Heart left ventricle (tissue), 16 donors: ENCODE data around the gene HOXD8. TPM values are rescaled to one million over a fixed set of nuclear protein-coding genes. Genes with fewer than 3 reads are reported as not detected.

Experiments used
- ATAC-seq, 4 donors: fragments of 200-7000 bp; cut with Tn5 transposase; one replicate each; pipeline ENCODE4 v1.9.1; 2020 to 2022; ENCODE audit warnings: moderate library complexity in 4 of 4, mild to moderate bottlenecking in 3 of 4, moderate number of reproducible peaks in 1 of 4
- DNase-seq, 5 donors: peaks; one replicate each; pipeline ENCODE4 v3.0.0-alpha.2; 2020
- H3K27ac ChIP-seq, 12 donors: fragments of 200-600 bp; sonication (generic) in 4 of 12; one replicate each; pipeline versions ENCODE4 v1.5.0 to v1.8.0; 2016 to 2022; ENCODE audit warnings: mild to moderate bottlenecking in 2 of 12
- H3K27me3 ChIP-seq, 9 donors: fragments of 200-600 bp; sonication (generic) in 2 of 9; one replicate each; pipeline versions ENCODE4 v1.5.1 to v1.8.0; 2016 to 2022; ENCODE audit warnings: mild to moderate bottlenecking in 3 of 9
- H3K36me3 ChIP-seq, 9 donors: fragments of 200-600 bp; sonication (generic) in 2 of 9; one replicate each; pipeline versions ENCODE4 v1.5.0 to v1.8.0; 2018 to 2022; ENCODE audit warnings: mild to moderate bottlenecking in 2 of 9
- H3K4me1 ChIP-seq, 12 donors: fragments of 200-600 bp; sonication (generic) in 4 of 12; one replicate each; pipeline versions ENCODE4 v1.5.0 to v1.8.0; 2016 to 2022; ENCODE audit warnings: mild to moderate bottlenecking in 3 of 12
- H3K4me3 ChIP-seq, 12 donors: fragments of 200-600 bp; sonication (generic) in 4 of 12; one replicate each; pipeline versions ENCODE4 v1.5.0 to v1.8.0; 2017 to 2022; ENCODE audit warnings: mild to moderate bottlenecking in 9 of 12, moderate library complexity in 4 of 12
- H3K9me3 ChIP-seq, 12 donors: fragments of 200-600 bp; sonication (generic) in 4 of 12; one replicate each; pipeline versions ENCODE4 v1.5.0 to v1.8.0; 2016 to 2022; ENCODE audit warnings: mild to moderate bottlenecking in 1 of 12
- POLR2A ChIP-seq, 2 donors: fragments of 450-650 bp; IDR thresholded peaks; one replicate each; pipeline ENCODE4 v1.6.1; 2017; ENCODE audit warnings: antibody characterized with exemption in 2 of 2, mild to moderate bottlenecking in 2 of 2, moderate library complexity in 2 of 2
- WGBS, 4 donors: extraction: QIAGEN DNeasy Blood & Tissue Kit in 2 of 4; methylation state at CpG; one replicate each; pipeline versions ENCODE4 v1.1.5 to v1.1.7; 2013 to 2018; 5-methylcytosine and 5-hydroxymethylcytosine counted together
- intact Hi-C, 10 donors: fragments of 100-400 bp; cut with DNase I; formaldehyde crosslinking; loops; one replicate each; pipeline versions ENCODE4 v1.11.1 to v1.14.2; 2022
- polyA plus RNA-seq, 2 donors: library from polyadenylated mRNA; stranded (reverse); fragments of 200-250 nt; gene quantifications; one replicate each; pipeline ENCODE4 v1.2.3, GENCODE V29; 2013
- total RNA-seq, 9 donors: library from RNA; depleted of rRNA in 2 of 9; stranded (reverse); fragments of >200 nt in 2 of 9; fragmentation: NEBNext Ultra II Directional in 3 of 9; extraction: Animal tissue kit (Norgen Biotek cat#: 25700) in 3 of 9; gene quantifications; one replicate each; pipeline versions ENCODE4 v1.1.0 to v1.2.4, GENCODE V29; 2016 to 2023
- TF ChIP-seq, protein P1 (sequence below), 12 donors: fragments of 200-600 bp; sonication (generic) in 4 of 12; IDR thresholded peaks; one replicate each; pipeline versions ENCODE4 v1.5.0 to v1.8.0; 2018 to 2022; ENCODE audit warnings: antibody characterized with exemption in 12 of 12, mild to moderate bottlenecking in 5 of 12
- donor health status: ischemic (EF 13 %, LVEDD 7.1; RV severe dilation, severe dysfunction).
- donor health status: healthy with polysubstance abuse.
- donor health status: DM: no; HTN: yes; CAD: no.
- donor health status: DM: no; HTN: no; CAD: no.
- donor health status: ischemic (EF 25% LVEDD 6.9; RV normal size, moderate dysfunction).
- donor health status: ischemic (EF 25% LVEDD 5.7; RV mildly dilated, moderate dysfunction).
- donor health status: healthy.
- donor health status: DM: yes; HTN: yes; CAD: no.
- donor health status: ischemic (EF 35%, LVEDD 5.7; RV mildly dilated, moderate dysfunction).
- donor health status: nonischemic (EF 11% LVEDD 7.7; RV severe dilation, severe dysfunction).
- donor health status: DM: yes; HTN: yes; CAD: no.
- donor health status: PGD.
- donor health status: ischemic (EF 29% LVEDD 5.4; RV normal size, mild dysfunction).
- donor health status: nonischemic (EF 23%, LVEDD 6.1; RV moderate dilation, normal function).

The HOXD8 gene
- total and polyA plus RNA-seq, 11 donors, result 0.21 to 1.8 (median 0.53) TPM

DNA sequence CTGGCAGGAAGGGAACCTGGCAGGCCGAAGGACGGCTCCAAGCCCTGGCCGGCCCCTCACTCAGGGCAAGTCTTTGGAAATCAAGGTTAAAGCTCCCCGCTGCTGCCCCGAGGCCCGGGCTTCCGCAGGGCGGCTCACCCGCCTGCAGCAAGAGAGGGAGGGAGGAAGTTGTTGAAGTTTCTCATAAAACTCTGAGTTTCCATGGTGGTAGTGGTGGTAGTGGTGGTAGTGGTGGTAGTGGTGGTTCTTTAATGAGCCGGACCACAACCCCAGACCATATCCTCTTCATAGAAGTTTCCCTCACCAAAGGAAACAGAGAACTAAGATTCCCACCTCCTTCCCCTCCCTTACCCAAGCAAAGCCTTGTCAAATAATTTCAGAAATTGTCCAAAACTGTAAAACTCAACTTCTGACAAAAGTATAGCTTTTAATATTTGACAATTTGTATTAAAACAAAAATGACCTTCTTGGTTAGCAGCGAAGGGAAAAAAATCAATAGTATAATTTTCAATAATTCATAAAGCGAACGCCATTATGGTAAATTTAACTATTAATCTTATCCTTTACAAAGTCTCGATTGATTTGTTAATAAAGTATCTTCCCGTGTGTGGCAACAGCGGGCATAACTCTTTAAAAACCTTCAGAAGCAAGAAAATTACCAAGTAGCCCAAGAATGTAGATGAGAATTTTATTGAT lies 14.4 kb upstream of the HOXD8 start:
- Histone ChIP-seq H3K9me3 (no peaks in the 10 kb centered on the region), H3K36me3 (no peaks in the 10 kb centered on the region), H3K27me3 (peaks cover 94 to 100% (median 99%) of the 10 kb centered on the region in 9 donors), H3K4me1 (peaks cover 0 to 8% (median 0%) of the 10 kb centered on the region in 12 donors), H3K4me3 (no peak overlapping the region), H3K27ac (no peak overlapping the region)
- ATAC-seq, result no peak
- WGBS, 4 donors, result 14 to 21% (median 14%) methylated on average over 15 to 16 of the region's 16 CpGs
- DNase-seq, result peak in 1 of 5 donors; percentile 10
- intact Hi-C loops, result no loop called here
- TF ChIP-seq, protein P1, sequence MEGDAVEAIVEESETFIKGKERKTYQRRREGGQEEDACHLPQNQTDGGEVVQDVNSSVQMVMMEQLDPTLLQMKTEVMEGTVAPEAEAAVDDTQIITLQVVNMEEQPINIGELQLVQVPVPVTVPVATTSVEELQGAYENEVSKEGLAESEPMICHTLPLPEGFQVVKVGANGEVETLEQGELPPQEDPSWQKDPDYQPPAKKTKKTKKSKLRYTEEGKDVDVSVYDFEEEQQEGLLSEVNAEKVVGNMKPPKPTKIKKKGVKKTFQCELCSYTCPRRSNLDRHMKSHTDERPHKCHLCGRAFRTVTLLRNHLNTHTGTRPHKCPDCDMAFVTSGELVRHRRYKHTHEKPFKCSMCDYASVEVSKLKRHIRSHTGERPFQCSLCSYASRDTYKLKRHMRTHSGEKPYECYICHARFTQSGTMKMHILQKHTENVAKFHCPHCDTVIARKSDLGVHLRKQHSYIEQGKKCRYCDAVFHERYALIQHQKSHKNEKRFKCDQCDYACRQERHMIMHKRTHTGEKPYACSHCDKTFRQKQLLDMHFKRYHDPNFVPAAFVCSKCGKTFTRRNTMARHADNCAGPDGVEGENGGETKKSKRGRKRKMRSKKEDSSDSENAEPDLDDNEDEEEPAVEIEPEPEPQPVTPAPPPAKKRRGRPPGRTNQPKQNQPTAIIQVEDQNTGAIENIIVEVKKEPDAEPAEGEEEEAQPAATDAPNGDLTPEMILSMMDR (IDR thresholded peaks at IDR 0.05), result no peak
- no peak for TF ChIP-seq POLR2A (IDR thresholded peaks at IDR 0.05)

DNA sequence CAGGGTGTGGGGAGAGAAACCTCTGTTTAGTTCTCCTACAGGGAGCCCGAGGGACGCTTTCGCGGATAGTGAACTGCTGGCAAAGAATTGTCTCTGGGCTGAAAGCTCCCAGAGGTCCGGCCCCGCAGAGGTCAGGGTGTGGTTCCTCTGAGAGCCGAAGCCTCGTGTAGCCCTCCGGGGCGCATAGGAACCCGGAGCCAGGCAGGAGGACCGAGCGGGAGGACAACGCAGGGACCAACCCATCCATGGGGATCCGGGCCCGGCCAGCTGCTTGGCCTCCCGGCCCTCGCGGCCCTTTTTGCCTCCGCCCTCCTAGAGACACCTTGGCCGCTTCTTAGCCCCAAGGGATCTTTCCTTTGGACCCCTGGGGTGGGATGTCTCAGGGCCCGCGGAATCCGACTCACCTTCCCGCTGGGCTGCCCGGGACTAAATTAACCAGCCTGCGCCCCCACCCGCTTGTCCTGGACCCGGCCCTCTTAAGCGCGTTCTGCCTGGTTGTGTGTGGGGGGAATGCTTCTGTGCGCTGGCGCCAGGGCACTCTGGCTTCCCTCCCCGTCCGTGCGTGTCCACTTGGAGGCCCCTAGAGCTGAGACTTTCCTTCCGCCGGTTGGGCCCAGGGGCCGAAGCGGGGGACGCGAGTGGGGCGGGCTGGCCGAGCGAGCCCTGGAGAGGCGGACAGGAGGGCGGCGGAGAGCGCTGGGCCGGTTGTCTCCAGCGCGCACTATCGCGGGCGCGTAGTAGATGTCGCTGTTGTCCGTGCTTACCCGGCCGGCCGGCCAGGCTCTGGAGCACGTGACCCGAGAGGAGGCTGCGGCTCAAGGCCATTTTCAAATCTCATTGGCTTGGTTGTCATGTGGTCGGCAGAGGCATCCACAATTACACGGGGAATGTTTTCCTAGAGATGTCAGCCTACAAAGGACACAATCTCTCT lies 13.4 kb upstream of the HOXD8 start, which contains the start of gene HOXD10:
HOXD10 (plus strand) TSS at position 896 of the 931 bp plus-strand sequence. CDS start 56 bp downstream, outside the sequence.
- peaks cover 94 to 100% (median 99%) of the 10 kb centered on the region in 9 donors for H3K27me3 ChIP-seq
- H3K4me3 ChIP-seq, result peak within 1 kb of the TSS in 1 of 12 donors; percentile 5
- ATAC-seq (peak in 2 of 4 donors; percentile 20 to 36), DNase-seq (no peak)
- no peak for TF ChIP-seq POLR2A (IDR thresholded peaks at IDR 0.05)
- TF ChIP-seq, protein P1 (IDR thresholded peaks at IDR 0.05), result peak in 3 of 12 donors; percentile 8 to 22 (median 15)
- no peaks in the 10 kb centered on the region for H3K36me3 ChIP-seq
- WGBS, 4 donors, result 3 to 6% (median 4%) methylated on average over 47 to 66 of the region's 66 CpGs
- intact Hi-C loops, result no loop called here
- H3K9me3 ChIP-seq, result no peaks in the 10 kb centered on the region
- H3K27ac ChIP-seq, result no peak within 1 kb of the TSS
- peaks cover 0 to 9% (median 0%) of the 10 kb centered on the region in 12 donors for H3K4me1 ChIP-seq

DNA sequence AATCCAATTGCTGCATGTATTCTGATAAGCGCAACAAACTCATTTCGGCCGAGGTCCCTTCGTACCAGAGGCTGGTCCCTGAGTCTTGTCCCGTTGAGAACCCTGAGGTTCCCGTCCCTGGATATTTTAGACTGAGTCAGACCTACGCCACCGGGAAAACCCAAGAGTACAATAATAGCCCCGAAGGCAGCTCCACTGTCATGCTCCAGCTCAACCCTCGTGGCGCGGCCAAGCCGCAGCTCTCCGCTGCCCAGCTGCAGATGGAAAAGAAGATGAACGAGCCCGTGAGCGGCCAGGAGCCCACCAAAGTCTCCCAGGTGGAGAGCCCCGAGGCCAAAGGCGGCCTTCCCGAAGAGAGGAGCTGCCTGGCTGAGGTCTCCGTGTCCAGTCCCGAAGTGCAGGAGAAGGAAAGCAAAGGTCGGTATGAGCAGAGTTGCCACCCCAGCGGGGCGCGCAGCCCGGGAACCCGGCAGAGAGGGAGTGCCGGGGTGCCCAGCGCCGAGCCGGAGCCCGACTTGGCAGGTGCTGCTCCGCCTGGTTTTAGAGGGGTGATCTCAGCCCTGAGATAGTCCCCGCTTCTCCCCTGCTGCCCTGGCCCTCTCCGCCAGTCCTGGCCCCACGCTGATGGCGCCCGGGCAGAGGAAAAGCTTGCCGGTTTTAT lies 12.2 kb upstream of the HOXD8 start:
- WGBS, 4 donors, result 14 to 25% (median 16%) methylated on average over 34 to 40 of the region's 40 CpGs
- intact Hi-C loops, result no loop called here

More for the DNA sequence above, 12.2 kb upstream of the HOXD8 start:
- H3K4me3 ChIP-seq, result peak overlapping the region in 1 of 12 donors; percentile 5
- H3K9me3 ChIP-seq, result no peaks in the 10 kb centered on the region
- DNase-seq (no peak), ATAC-seq (no peak)
- H3K27ac ChIP-seq, result no peak overlapping the region
- TF ChIP-seq, protein P1 (IDR thresholded peaks at IDR 0.05), result no peak
- no peak for TF ChIP-seq POLR2A (IDR thresholded peaks at IDR 0.05)
- peaks cover 0 to 21% (median 2%) of the 10 kb centered on the region in 12 donors for H3K4me1 ChIP-seq
- no peaks in the 10 kb centered on the region for H3K36me3 ChIP-seq
- H3K27me3 ChIP-seq, result peaks cover 94 to 100% (median 99%) of the 10 kb centered on the region in 9 donors
